Measurements from ENCODE around the gene GRIPAP1. TPM values are rescaled to one million over a fixed set of nuclear protein-coding genes. Genes with fewer than 3 reads are reported as not detected.
"Not testable (repeated sequence)": the region's sequence is repeated elsewhere in the genome, so short reads cannot be mapped to it uniquely, and the experiment has no call there.

GRIPAP1 gene
- total and polyA plus RNA-seq, 7 donors, result 14.4 to 63.1 (median 26.0) TPM

- no peak overlapping the region for H3K27ac ChIP-seq
- no peaks in the 10 kb centered on the region for H3K27me3 ChIP-seq
- intact Hi-C loops (cut with DNase I), result no loop called here
- H3K36me3 ChIP-seq, result peaks cover 0 to 54% (median 12%) of the 10 kb centered on the region in 4 donors
- TF ChIP-seq POLR2AphosphoS5 (IDR thresholded peaks at IDR 0.05) (no peak), EP300 (IDR thresholded peaks at IDR 0.05) (no peak), POLR2A (IDR thresholded peaks at IDR 0.05) (no peak), CTCF (IDR thresholded peaks at IDR 0.05) (no peak)
- H3K9me3 ChIP-seq, result no peaks in the 10 kb centered on the region
- no peaks in the 10 kb centered on the region for H3K4me1 ChIP-seq
- DNase-seq, result no peak
- WGBS, 2 donors, result 65 to 68% methylated on average over 3 of the region's 3 CpGs
- no peak overlapping the region for H3K4me3 ChIP-seq
These were observed 18.2 kb downstream of the GRIPAP1 start for GRCh38 chrX:48983896-48984295.

GRCh38 chrX:48983081-48983480 is 19.0 kb downstream of the GRIPAP1 start:
- H3K4me3 ChIP-seq, result no peak overlapping the region
- intact Hi-C loops (cut with DNase I), result no loop called here

GRCh38 chrX:48981178-48981577 is 20.9 kb downstream of the GRIPAP1 start:
- TF ChIP-seq EP300 (IDR thresholded peaks at IDR 0.05) (no peak), CTCF (IDR thresholded peaks at IDR 0.05) (no peak), POLR2AphosphoS5 (IDR thresholded peaks at IDR 0.05) (no peak), POLR2A (IDR thresholded peaks at IDR 0.05) (no peak)
- no peak overlapping the region for H3K4me3 ChIP-seq
- no peaks in the 10 kb centered on the region for H3K9me3 ChIP-seq
- H3K27ac ChIP-seq, result no peak overlapping the region
- no peak for DNase-seq
- 95 to 96% methylated on average over 10 of the region's 10 CpGs for WGBS, 2 donors
- H3K27me3 ChIP-seq, result no peaks in the 10 kb centered on the region
- no peaks in the 10 kb centered on the region for H3K4me1 ChIP-seq
- H3K36me3 ChIP-seq, result peaks cover 0 to 50% (median 12%) of the 10 kb centered on the region in 4 donors
- intact Hi-C loops (cut with DNase I), result no loop called here

More at GRCh38 chrX:48983081-48983480, 19.0 kb downstream of the GRIPAP1 start:
- Histone ChIP-seq H3K36me3 (peaks cover 0 to 49% (median 12%) of the 10 kb centered on the region in 4 donors), H3K27me3 (no peaks in the 10 kb centered on the region), H3K4me1 (no peaks in the 10 kb centered on the region), H3K27ac (no peak overlapping the region), H3K9me3 (no peaks in the 10 kb centered on the region)
- WGBS, 2 donors, result 93 to 95% methylated on average over 17 of the region's 17 CpGs
- TF ChIP-seq EP300 (IDR thresholded peaks at IDR 0.05) (no peak), POLR2A (IDR thresholded peaks at IDR 0.05) (no peak), CTCF (IDR thresholded peaks at IDR 0.05) (no peak), POLR2AphosphoS5 (IDR thresholded peaks at IDR 0.05) (no peak)
- no peak for DNase-seq

- H3K4me1 ChIP-seq; H3K27me3 ChIP-seq; H3K27ac ChIP-seq; DNase-seq; H3K9me3 ChIP-seq; H3K4me3 ChIP-seq; intact Hi-C loops (cut with DNase I): not testable (repeated sequence)
- H3K36me3 ChIP-seq, result peaks cover 0 to 52% (median 12%) of the 10 kb centered on the region in 4 donors
- 73 to 84% methylated on average over 6 to 8 of the region's 10 CpGs for WGBS, 2 donors
These were observed 21.7 kb downstream of the GRIPAP1 start for GRCh38 chrX:48980341-48980740.

GRCh38 chrX:48978226-48978625 is 23.8 kb downstream of the GRIPAP1 start:
- DNase-seq, result no peak
- no peak for TF ChIP-seq POLR2A (IDR thresholded peaks at IDR 0.05)
- TF ChIP-seq POLR2AphosphoS5 (IDR thresholded peaks at IDR 0.05), result no peak
- no peak for TF ChIP-seq CTCF (IDR thresholded peaks at IDR 0.05)
- TF ChIP-seq EP300 (IDR thresholded peaks at IDR 0.05), result no peak
- 92 to 97% methylated on average over 5 of the region's 5 CpGs for WGBS, 2 donors
- H3K27me3 ChIP-seq, result no peaks in the 10 kb centered on the region
- no peak overlapping the region for H3K27ac ChIP-seq
- H3K4me1 ChIP-seq, result no peaks in the 10 kb centered on the region
- peaks cover 0 to 46% (median 11%) of the 10 kb centered on the region in 4 donors for H3K36me3 ChIP-seq
- no peak overlapping the region for H3K4me3 ChIP-seq
- H3K9me3 ChIP-seq, result no peaks in the 10 kb centered on the region
- intact Hi-C loops (cut with DNase I), result no loop called here
